K562 (cell line): ENCODE results near the gene PDE11A. TPM values are rescaled to one million over a fixed set of nuclear protein-coding genes. Genes with fewer than 3 reads are reported as not detected.

Source experiments
- ARID1B ChIP-seq: fragments of 450-650 bp; IDR thresholded peaks from 2 replicates; pipeline ENCODE4 v1.6.1; 2016; ENCODE audit warnings: antibody characterized with exemption, mild to moderate bottlenecking, inconsistent platforms
- BDP1 ChIP-seq: IDR thresholded peaks from 3 replicates; pipeline ENCODE4 v1.6.1; 2011; ENCODE audit not compliant: insufficient read length, insufficient read depth
- CBFA2T2 ChIP-seq: fragments of 450-650 bp; conservative IDR thresholded peaks from 2 replicates; pipeline ENCODE4 v1.6.1; 2017; ENCODE audit warnings: mild to moderate bottlenecking
- CCNT2 ChIP-seq: IDR thresholded peaks from 2 replicates; pipeline ENCODE4 v1.6.1; 2011; ENCODE audit warnings: borderline replicate concordance, low read depth, mild to moderate bottlenecking, moderate library complexity, mixed read lengths, low read length; ENCODE audit not compliant: insufficient read length; ENCODE audit errors: extremely low read depth
- CHCHD3 ChIP-seq: fragments of 250-450 bp; sonication (Bioruptor Pico); IDR thresholded peaks from 2 replicates; pipeline ENCODE4 v2.1.2; 2022; ENCODE audit warnings: mild to moderate bottlenecking
- CTBP1 ChIP-seq: fragments of 450-650 bp; IDR thresholded peaks from 2 replicates; pipeline ENCODE4 v1.6.1; 2016; ENCODE audit warnings: borderline replicate concordance
- ESRRA ChIP-seq: fragments of 450-650 bp; IDR thresholded peaks from 2 replicates; pipeline ENCODE4 v1.6.1; 2014; ENCODE audit warnings: low read depth, mild to moderate bottlenecking, moderate library complexity, borderline replicate concordance
- ETV1 ChIP-seq: fragments of 450-650 bp; conservative IDR thresholded peaks from 2 replicates; pipeline ENCODE4 v1.6.1; 2016; ENCODE audit warnings: missing genetic modification characterization, control low read depth, low read depth, missing compliant biosample characterization
- HCFC1 ChIP-seq: IDR thresholded peaks from 2 replicates; pipeline ENCODE4 v1.6.1; 2012; ENCODE audit warnings: low read depth, low read length, improper control_type of control experiment
- HNRNPK ChIP-seq: fragments of 200-400 bp; formaldehyde crosslinking; IDR thresholded peaks from one replicate; pipeline ENCODE4 v1.6.1; 2018; ENCODE audit warnings: mild to moderate bottlenecking, low read depth, low read length; ENCODE audit not compliant: poor library complexity, severe bottlenecking
- IRF9 ChIP-seq: fragments of 450-650 bp; IDR thresholded peaks from 2 replicates; pipeline ENCODE4 v1.6.1; 2016; ENCODE audit warnings: missing biosample characterization, missing genetic modification characterization
- KAT8 ChIP-seq: fragments of 450-650 bp; IDR thresholded peaks from 2 replicates; pipeline ENCODE4 v1.6.1; 2016; ENCODE audit warnings: low read depth, mild to moderate bottlenecking
- PHB2 ChIP-seq: fragments of 450-650 bp; IDR thresholded peaks from 2 replicates; pipeline ENCODE4 v1.6.1; 2017; ENCODE audit warnings: low read depth
- PML ChIP-seq: IDR thresholded peaks from 2 replicates; pipeline ENCODE4 v1.6.1; 2012; ENCODE audit warnings: low read length, inconsistent platforms
- PPARD ChIP-seq: fragments of 250-450 bp; sonication (Bioruptor Pico); IDR thresholded peaks from 2 replicates; pipeline ENCODE4 v1.8.0; 2022; ENCODE audit warnings: inconsistent platforms, mild to moderate bottlenecking, moderate library complexity
- RCOR1 ChIP-seq, 2 experiments: IDR thresholded peaks; 2 replicates each; pipeline ENCODE4 v1.6.1; 2012; ENCODE audit warnings: low read depth in 2 of 2, low read length in 2 of 2, borderline replicate concordance in 1 of 2, improper control_type of control experiment in 1 of 2
- RHOXF2B ChIP-seq: fragments of 250-450 bp; sonication (Bioruptor Pico); conservative IDR thresholded peaks from 2 replicates; pipeline ENCODE4 v1.5.1; 2021
- SIN3B ChIP-seq: fragments of 450-650 bp; IDR thresholded peaks from 2 replicates; pipeline ENCODE4 v1.6.1; 2017; ENCODE audit warnings: low read depth, mild to moderate bottlenecking, moderate library complexity
- SIRT6 ChIP-seq: IDR thresholded peaks from one replicate; pipeline ENCODE4 v1.6.1; 2012; ENCODE audit warnings: low read depth, mild to moderate bottlenecking, control low read depth, inconsistent platforms, low read length, moderate library complexity
- SMARCA4 ChIP-seq: fragments of 450-650 bp; IDR thresholded peaks from 2 replicates; pipeline ENCODE4 v1.6.1; 2016
- SMARCA5 ChIP-seq: fragments of 450-650 bp; IDR thresholded peaks from 2 replicates; pipeline ENCODE4 v1.6.1; 2016
- SUPT5H ChIP-seq: fragments of 450-650 bp; IDR thresholded peaks from 2 replicates; pipeline ENCODE4 v1.6.1; 2016
- TEAD4 ChIP-seq, 2 experiments: sonication (generic) in 1 of 2; formaldehyde crosslinking in 1 of 2; IDR thresholded peaks; 2 replicates each; pipeline versions ENCODE4 v1.6.1 to v1.8.0; 2012 to 2022; ENCODE audit warnings: borderline replicate concordance in 1 of 2, inconsistent platforms in 1 of 2, low read length in 1 of 2, mild to moderate bottlenecking in 1 of 2, missing genetic modification reagents in 1 of 2
- U2AF1 ChIP-seq: fragments of 200-400 bp; formaldehyde crosslinking; optimal IDR thresholded peaks from 2 replicates; pipeline ENCODE3; 2017; ENCODE audit warnings: mild to moderate bottlenecking, low read depth, low read length, moderate library complexity
- ZKSCAN3 ChIP-seq: fragments of 250-450 bp; sonication (Bioruptor Pico); IDR thresholded peaks from 2 replicates; pipeline ENCODE4 v1.4.0; 2020
- ZNF174 ChIP-seq: fragments of 250-450 bp; sonication (Bioruptor Pico); IDR thresholded peaks from 2 replicates; pipeline ENCODE4 v1.4.0; 2020; ENCODE audit warnings: mild to moderate bottlenecking
- ZNF184 ChIP-seq: sonication (generic); formaldehyde crosslinking; IDR thresholded peaks from 2 replicates; pipeline ENCODE4 v1.5.0; 2020; ENCODE audit warnings: missing genetic modification reagents
- ZNF280A ChIP-seq: fragments of 450-650 bp; IDR thresholded peaks from 2 replicates; pipeline ENCODE4 v1.6.1; 2018; ENCODE audit warnings: mild to moderate bottlenecking, low read depth; ENCODE audit not compliant: partially characterized antibody
- ZNF316 ChIP-seq: fragments of 450-650 bp; IDR thresholded peaks from 2 replicates; pipeline ENCODE4 v1.6.1; 2016
- ZNF766 ChIP-seq: fragments of 200-800 bp; sonication (Bioruptor generic); conservative IDR thresholded peaks from 2 replicates; pipeline ENCODE4 v1.6.1; 2016; ENCODE audit warnings: missing genetic modification characterization, missing compliant biosample characterization
- polyA plus RNA-seq, 8 experiments: library from polyadenylated mRNA; depleted of rRNA in 4 of 8; stranded (reverse) in 5 of 8; unstranded in 3 of 8; fragments of >200 nt; fragmentation: Nextera tagmentation in 2 of 8; fragmentation: Illumina TruSeq in 1 of 8; extraction: Ambion mirVana in 2 of 8; extraction: Trizol in 1 of 8; gene quantifications; 2 replicates each; pipeline versions ENCODE4 v1.2.1 to v1.2.3, GENCODE V29; 2011 to 2014; ENCODE audit warnings: inconsistent platforms in 1 of 8, missing spikeins in 1 of 8
- total RNA-seq, 7 experiments: library from RNA; depleted of rRNA in 6 of 7; stranded (reverse); fragments of >200 nt in 6 of 7; fragmentation: Illumina TruSeq in 2 of 7; extraction: Trizol in 2 of 7; gene quantifications; 2 replicates each; pipeline versions ENCODE4 v1.2.1 to v1.2.3, GENCODE V29; 2011 to 2021; ENCODE audit warnings: low replicate concordance in 1 of 7

Gene PDE11A
- total and polyA plus RNA-seq, 9 of the 15 experiments (the other 6 are each of a cell fraction or from before 2014, with no cell fraction given) = 3.2 to 22.1 (median 5.7) TPM

GRCh38 chr2:177689623-177690022, 383.0 kb downstream of the PDE11A start (continued):
- TF ChIP-seq CTBP1 (peak; percentile 55; the same call in 1 of the 2 replicates), CHCHD3 (CRISPR knock-in tag) (no peak), PPARD (no peak), RHOXF2B (CRISPR knock-in tag) (no peak), SMARCA4 (peak; percentile 34; the same call in 1 of the 2 replicates), ARID1B (0 out of 2 replicates have a peak, but pooled peaks have one; percentile 39), TEAD4 (IDR thresholded peaks at IDR 0.05; ENCODE audit: low read length) (peak; percentile 72; the same call in 1 of the 2 replicates), TEAD4 (CRISPR knock-in tag; IDR thresholded peaks at IDR 0.05; ENCODE audit: borderline replicate concordance) (no peak), SIN3B (no peak), ZNF316 (no peak), SMARCA5 (no peak), BDP1 (no peak), ZNF174 (CRISPR knock-in tag) (no peak), ZNF184 (CRISPR knock-in tag) (no peak), SUPT5H (no peak), KAT8 (no peak), ZNF766 (CRISPR knock-in tag) (peak; percentile 65; the same call in 1 of the 2 replicates), IRF9 (tag) (no peak), CBFA2T2 (peak; percentile 20; the same call in 1 of the 2 replicates), CCNT2 (no peak), SIRT6 (no peak), RCOR1 (IDR thresholded peaks at IDR 0.05; ENCODE audit: borderline replicate concordance in 1 of 2, low read depth in 2 of 2, low read length in 2 of 2) (peak in 1 of 2 experiments; percentile 77; a peak in 2 of 4 replicates), ESRRA (peak; percentile 83; the same call in 1 of the 2 replicates), HNRNPK (no peak), U2AF1 (no peak), PML (peak; percentile 27; the same call in 1 of the 2 replicates), HCFC1 (no peak), ZNF280A (no peak), ETV1 (tag) (0 out of 2 replicates have a peak, but pooled peaks have one; percentile 25), PHB2 (no peak), ZKSCAN3 (no peak)
